Naive thymus-derived CD4-positive, alpha-beta T cell (primary cell): ENCODE measurements around the gene ITK. TPM values are rescaled to one million over a fixed set of nuclear protein-coding genes. Genes with fewer than 3 reads are reported as not detected.

Experiments
- ATAC-seq: fragments of 150-1000 bp; cut with Tn5 transposase; 2 replicates; pipeline ENCODE4 v1.10.0; 2021; ENCODE audit warnings: mild to moderate bottlenecking, moderate library complexity
- CTCF ChIA-PET: fragments of 350-600 bp; sonication (Branson Sonifier 250); formaldehyde crosslinking; loops from one replicate; lab custom pipeline; 2021; ENCODE audit warnings: antibody characterized with exemption; lab: Charles Lee
- POLR2A ChIA-PET: fragments of 350-600 bp; sonication (Branson Sonifier 250); formaldehyde crosslinking; loops from one replicate; lab custom pipeline; 2021; ENCODE audit warnings: antibody characterized with exemption, inconsistent platforms; lab: Charles Lee
- DNase-seq, 9 donors: peaks; one replicate each; pipeline versions ENCODE4 v3.0.0 to v3.0.0-alpha.2; 2020 to 2022; ENCODE audit warnings: mixed read lengths in 1 of 9
- H3K27ac ChIP-seq: one replicate; pipeline ENCODE4 v1.7.0; 2013; ENCODE audit warnings: mild to moderate bottlenecking, low read depth, low read length, moderate library complexity
- H3K27me3 ChIP-seq, 2 donors: one replicate each; pipeline ENCODE4 v1.7.0; 2013; ENCODE audit warnings: low read length in 2 of 2, mild to moderate bottlenecking in 2 of 2, moderate library complexity in 2 of 2; ENCODE audit not compliant: control insufficient read depth in 2 of 2, insufficient read depth in 2 of 2
- H3K36me3 ChIP-seq, 3 experiments: 1 replicate in 2 of 3; 2 replicates in 1 of 3; pipeline ENCODE4 v1.7.0; 2013; ENCODE audit warnings: low read length in 3 of 3, mild to moderate bottlenecking in 3 of 3, moderate library complexity in 1 of 3; ENCODE audit not compliant: insufficient read depth in 3 of 3, control insufficient read depth in 2 of 3
- H3K4me1 ChIP-seq, 2 donors: one replicate each; pipeline ENCODE4 v1.7.0; 2013; ENCODE audit warnings: low read length in 2 of 2, mild to moderate bottlenecking in 2 of 2, moderate library complexity in 1 of 2; ENCODE audit not compliant: control insufficient read depth in 2 of 2, insufficient read depth in 2 of 2
- H3K4me3 ChIP-seq: 2 replicates; pipeline ENCODE4 v1.7.0; 2013; ENCODE audit warnings: mild to moderate bottlenecking, low read length
- H3K9me3 ChIP-seq, 3 experiments: 1 replicate in 2 of 3; 2 replicates in 1 of 3; pipeline ENCODE4 v1.7.0; 2013; ENCODE audit warnings: low read length in 3 of 3; ENCODE audit not compliant: control insufficient read depth in 2 of 3
- H3K27ac Mint-ChIP-seq, 9 donors: one replicate each; pipeline ENCODE4 v1.8.0; 2020 to 2022; ENCODE audit warnings: mixed read lengths in 9 of 9, mild to moderate bottlenecking in 8 of 9, moderate library complexity in 5 of 9, inconsistent platforms in 2 of 9
- H3K27me3 Mint-ChIP-seq, 5 donors: one replicate each; pipeline ENCODE4 v1.8.0; 2021 to 2022; ENCODE audit warnings: mixed read lengths in 5 of 5, mild to moderate bottlenecking in 1 of 5
- H3K36me3 Mint-ChIP-seq, 5 donors: one replicate each; pipeline ENCODE4 v1.8.0; 2020 to 2022; ENCODE audit warnings: mixed read lengths in 5 of 5, mild to moderate bottlenecking in 3 of 5, inconsistent platforms in 1 of 5
- H3K4me1 Mint-ChIP-seq, 7 donors: one replicate each; pipeline ENCODE4 v1.8.0; 2020 to 2022; ENCODE audit warnings: mixed read lengths in 7 of 7, mild to moderate bottlenecking in 3 of 7, inconsistent platforms in 1 of 7
- H3K4me3 Mint-ChIP-seq, 10 donors: one replicate each; pipeline ENCODE4 v1.8.0; 2020 to 2022; ENCODE audit warnings: mild to moderate bottlenecking in 10 of 10, mixed read lengths in 10 of 10, moderate library complexity in 6 of 10, inconsistent platforms in 2 of 10
- H3K9me3 Mint-ChIP-seq, 11 donors: one replicate each; pipeline ENCODE4 v1.8.0; 2020 to 2022; ENCODE audit warnings: mixed read lengths in 11 of 11, mild to moderate bottlenecking in 4 of 11, inconsistent platforms in 1 of 11, moderate library complexity in 1 of 11
- intact Hi-C, 2 donors: fragments of 100-400 bp; cut with micrococcal nuclease; formaldehyde crosslinking; loops; one replicate each; pipeline ENCODE4 v1.15.1; 2023
- polyA plus RNA-seq, 2 donors: library from polyadenylated mRNA; unstranded; fragments of 300-500 nt; fragmentation: Illumina TruSeq; gene quantifications; one replicate each; pipeline ENCODE4 v1.2.3, GENCODE V29; 2021
- total RNA-seq, 6 experiments: library from RNA in 5 of 6; stranded (reverse) in 5 of 6; gene quantifications; 1 replicate in 5 of 6; 2 replicates in 1 of 6; pipeline ENCODE4 v1.2.3 and lab custom pipeline; 2021 to 2026

The ITK gene
- total and polyA plus RNA-seq, 7 experiments from 2014 or later = 183 to 481 (median 294) TPM

DNA sequence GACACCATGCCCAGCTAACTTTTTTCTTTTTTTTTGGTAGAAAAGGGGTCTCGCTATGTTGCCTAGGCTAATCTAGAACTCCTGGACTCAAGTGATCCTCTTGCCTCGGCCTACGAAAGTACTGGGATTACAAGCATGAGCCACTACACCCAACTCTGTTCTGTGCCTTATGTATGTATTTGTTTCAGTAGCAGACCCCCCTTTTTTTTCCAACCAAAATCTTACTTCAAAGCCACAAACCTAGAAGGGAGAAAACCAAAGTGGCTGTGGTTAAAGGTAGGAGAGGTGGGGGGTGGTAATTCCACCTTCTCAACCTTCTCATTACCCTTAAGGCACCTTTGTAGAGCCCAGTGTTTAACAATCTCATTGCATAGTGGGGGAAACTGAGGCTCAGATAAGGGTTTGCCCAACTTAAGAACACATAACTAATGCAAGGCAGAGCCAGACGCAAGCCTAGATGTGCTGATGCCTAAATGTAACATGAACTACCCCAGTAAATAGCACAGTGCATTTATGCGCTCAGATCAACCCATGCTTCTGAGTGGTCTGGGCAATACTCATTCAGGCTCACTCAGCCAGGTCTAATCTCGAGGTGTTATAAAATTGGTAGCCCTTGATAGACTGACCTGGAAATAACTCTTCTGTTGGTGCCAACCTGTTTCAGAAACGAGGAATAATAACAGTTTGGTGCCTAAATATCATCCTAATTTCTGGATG lies 33.0 kb downstream of the ITK start:
- Mint-ChIP-seq H3K27ac (peak overlapping the region; percentile 80 to 98 (median 92)), H3K4me3 (peak overlapping the region in 9 of 10 donors; percentile 12 to 89 (median 66)), H3K4me1 (peaks cover 43 to 100% (median 96%) of the 10 kb centered on the region in 7 donors), H3K9me3 (peaks cover 0 to 5% (median 0%) of the 10 kb centered on the region in 11 donors), H3K27me3 (no peaks in the 10 kb centered on the region), H3K36me3 (peaks cover 32 to 80% (median 79%) of the 10 kb centered on the region in 5 donors)
- peaks cover 36 to 93% (median 37%) of the 10 kb centered on the region in 3 experiments for H3K36me3 ChIP-seq
- no peaks in the 10 kb centered on the region for H3K27me3 ChIP-seq
- peaks cover 87 to 94% of the 10 kb centered on the region in 2 donors for H3K4me1 ChIP-seq
- ChIA-PET POLR2A (interaction anchor here (0.6 to 14.9 kb wide), 10 partner anchors 8 to 65 kb away, joined by 3 to 253 read pairs (median 4); partner anchors contain the start of gene ITK), CTCF (interaction anchor here (1.5 to 1.6 kb wide), 2 partner anchors 11 to 14 kb away, joined by 3 to 4 read pairs; no protein-coding TSS in a partner anchor)
- intact Hi-C loops = loop anchor here (1.0 to 2.0 kb wide), 3 partner anchors 9 to 17 kb away; no protein-coding TSS in a partner anchor
- peak overlapping the region; percentile 86 for H3K27ac ChIP-seq
- ATAC-seq (no peak), DNase-seq (peak in 1 of 9 donors; percentile 51)
- no peaks in the 10 kb centered on the region for H3K9me3 ChIP-seq
- H3K4me3 ChIP-seq = peak overlapping the region; percentile 8

GRCh38 chr5:157214415-157214814 lies 33.8 kb downstream of the ITK start:
- Mint-ChIP-seq H3K9me3 (peaks cover 0 to 5% (median 0%) of the 10 kb centered on the region in 11 donors), H3K4me3 (peak overlapping the region in 7 of 10 donors; percentile 34 to 89 (median 74)), H3K27me3 (no peaks in the 10 kb centered on the region), H3K36me3 (peaks cover 35 to 83% (median 80%) of the 10 kb centered on the region in 5 donors), H3K4me1 (peaks cover 49 to 100% (median 96%) of the 10 kb centered on the region in 7 donors), H3K27ac (peak overlapping the region; percentile 23 to 98 (median 92))
- Histone ChIP-seq H3K36me3 (peaks cover 33 to 93% (median 37%) of the 10 kb centered on the region in 3 experiments), H3K9me3 (no peaks in the 10 kb centered on the region), H3K27ac (peak overlapping the region; percentile 86), H3K4me1 (peaks cover 85 to 96% of the 10 kb centered on the region in 2 donors), H3K27me3 (no peaks in the 10 kb centered on the region), H3K4me3 (no peak overlapping the region)
- ChIA-PET POLR2A (interaction anchor here (0.8 to 14.9 kb wide), 10 partner anchors 8 to 61 kb away, joined by 3 to 253 read pairs (median 4); partner anchors contain the start of genes CYFIP2 and ITK), CTCF (interaction anchor here (1.5 to 1.6 kb wide), 2 partner anchors 11 to 14 kb away, joined by 3 to 4 read pairs; no protein-coding TSS in a partner anchor)
- ATAC-seq (no peak), DNase-seq (no peak)
- intact Hi-C loops = loop anchor here in 1 of 2 donors (2.0 kb wide), 1 partner anchor 16 kb away; no protein-coding TSS in a partner anchor

DNA sequence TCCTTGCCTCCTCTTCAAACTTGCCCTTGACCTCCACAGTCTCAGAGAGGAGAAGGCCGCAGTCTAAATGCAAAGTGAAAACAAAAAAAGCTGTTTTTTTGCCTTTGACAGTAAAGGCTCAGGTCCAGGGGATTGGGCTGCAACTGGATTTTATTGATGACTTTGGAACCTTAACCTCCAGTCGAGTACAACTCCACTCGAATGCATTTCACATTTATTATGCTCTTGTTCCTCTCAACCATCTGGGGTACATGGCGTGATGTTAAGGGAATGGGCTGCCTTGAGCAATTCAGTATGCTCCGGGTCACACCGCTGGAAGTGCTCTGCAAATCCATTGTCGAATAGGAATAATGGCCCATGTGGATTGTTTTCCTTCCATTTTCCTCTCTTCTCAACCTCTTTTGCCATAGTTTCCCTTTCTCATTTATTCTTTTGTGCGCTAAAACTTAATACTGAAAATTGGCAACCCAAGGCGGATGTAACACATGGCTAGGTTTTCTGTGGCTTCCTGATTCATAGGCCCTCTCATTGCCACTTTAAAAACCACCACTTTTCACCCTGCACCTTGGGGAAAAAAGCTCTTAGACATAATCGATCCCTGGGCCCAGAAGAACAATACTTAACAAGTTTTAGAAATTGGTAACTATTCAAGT lies 34.3 kb downstream of the ITK start:
- H3K4me3 Mint-ChIP-seq = peak overlapping the region; percentile 12 to 89 (median 73)
- H3K9me3 ChIP-seq = no peaks in the 10 kb centered on the region
- ATAC-seq (peak; percentile 70), DNase-seq (peak in 5 of 9 donors; percentile 33 to 55 (median 44))
- no peaks in the 10 kb centered on the region for H3K27me3 ChIP-seq
- CTCF ChIA-PET = interaction anchor here (1.5 kb wide), 1 partner anchor 12 kb away, joined by 4 read pairs; no protein-coding TSS in a partner anchor
- peak overlapping the region; percentile 86 for H3K27ac ChIP-seq
- peaks cover 55 to 100% (median 98%) of the 10 kb centered on the region in 7 donors for H3K4me1 Mint-ChIP-seq
- peak overlapping the region; percentile 88 to 98 (median 94) for H3K27ac Mint-ChIP-seq
- peaks cover 0 to 5% (median 0%) of the 10 kb centered on the region in 11 donors for H3K9me3 Mint-ChIP-seq
- H3K36me3 Mint-ChIP-seq = peaks cover 39 to 88% (median 84%) of the 10 kb centered on the region in 5 donors
- peaks cover 33 to 94% (median 37%) of the 10 kb centered on the region in 3 experiments for H3K36me3 ChIP-seq
- POLR2A ChIA-PET = interaction anchor here (0.6 to 14.9 kb wide), 13 partner anchors 9 to 114 kb away, joined by 3 to 253 read pairs (median 4); partner anchors contain the start of genes CYFIP2 and ITK
- intact Hi-C loops = loop anchor here in 1 of 2 donors (1.0 to 2.0 kb wide), 4 partner anchors 11 to 38 kb away; partner anchors contain the start of gene ITK
- peak overlapping the region; percentile 15 for H3K4me3 ChIP-seq
- no peaks in the 10 kb centered on the region for H3K27me3 Mint-ChIP-seq
- H3K4me1 ChIP-seq = peaks cover 85 to 96% of the 10 kb centered on the region in 2 donors

DNA sequence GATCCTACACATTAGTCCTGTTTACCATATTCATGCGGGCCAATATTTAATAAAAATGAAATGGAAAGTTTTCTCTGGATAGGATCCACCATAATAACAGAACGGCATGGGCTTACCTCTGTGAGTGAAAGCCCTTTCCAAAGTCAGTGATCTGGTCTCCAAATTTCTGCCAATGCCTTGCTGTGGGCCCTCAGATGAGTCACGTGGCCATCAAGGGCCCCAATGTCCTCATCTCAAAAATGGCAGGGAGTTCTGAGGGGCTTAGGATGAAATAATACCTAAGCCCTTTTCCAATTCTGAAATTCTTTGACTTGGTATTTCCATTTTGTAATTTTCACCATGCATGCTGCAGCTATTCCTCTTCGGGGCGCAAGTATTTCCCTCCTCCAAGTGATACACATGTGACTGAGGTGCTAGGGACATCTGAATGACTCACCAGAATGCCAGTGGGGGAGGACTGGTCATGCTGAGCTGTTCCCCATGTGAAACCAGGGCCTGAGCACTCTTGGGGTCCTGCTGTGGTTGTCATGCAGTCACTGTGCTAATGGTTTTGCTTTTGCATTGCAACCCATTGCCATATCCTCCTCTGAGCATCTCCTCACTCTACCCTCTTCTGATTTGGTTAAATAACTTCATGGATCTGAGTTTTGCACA lies 35.0 kb downstream of the ITK start:
- H3K9me3 ChIP-seq = no peaks in the 10 kb centered on the region
- ATAC-seq (no peak), DNase-seq (no peak)
- H3K4me3 ChIP-seq = peak overlapping the region; percentile 5
- CTCF ChIA-PET = interaction anchor here (1.2 to 2.5 kb wide), 2 partner anchors 52 to 67 kb away, joined by 3 to 20 read pairs; no protein-coding TSS in a partner anchor
- Mint-ChIP-seq H3K9me3 (peaks cover 0 to 5% (median 0%) of the 10 kb centered on the region in 11 donors), H3K27me3 (no peaks in the 10 kb centered on the region), H3K27ac (peak overlapping the region; percentile 88 to 98 (median 94)), H3K36me3 (peaks cover 41 to 90% (median 88%) of the 10 kb centered on the region in 5 donors), H3K4me3 (peak overlapping the region; percentile 66 to 89 (median 77)), H3K4me1 (peaks cover 56 to 100% (median 97%) of the 10 kb centered on the region in 7 donors)
- intact Hi-C loops = loop anchor here in 1 of 2 donors (1.0 to 2.0 kb wide), 4 partner anchors 11 to 38 kb away; partner anchors contain the start of gene ITK
- peaks cover 87 to 98% of the 10 kb centered on the region in 2 donors for H3K4me1 ChIP-seq
- no peaks in the 10 kb centered on the region for H3K27me3 ChIP-seq
- POLR2A ChIA-PET = interaction anchor here (0.7 to 14.9 kb wide), 12 partner anchors 10 to 113 kb away, joined by 3 to 253 read pairs (median 7); partner anchors contain the start of genes CYFIP2, GARIN3 and ITK
- peak overlapping the region; percentile 86 for H3K27ac ChIP-seq
- peaks cover 37 to 96% (median 37%) of the 10 kb centered on the region in 3 experiments for H3K36me3 ChIP-seq

DNA sequence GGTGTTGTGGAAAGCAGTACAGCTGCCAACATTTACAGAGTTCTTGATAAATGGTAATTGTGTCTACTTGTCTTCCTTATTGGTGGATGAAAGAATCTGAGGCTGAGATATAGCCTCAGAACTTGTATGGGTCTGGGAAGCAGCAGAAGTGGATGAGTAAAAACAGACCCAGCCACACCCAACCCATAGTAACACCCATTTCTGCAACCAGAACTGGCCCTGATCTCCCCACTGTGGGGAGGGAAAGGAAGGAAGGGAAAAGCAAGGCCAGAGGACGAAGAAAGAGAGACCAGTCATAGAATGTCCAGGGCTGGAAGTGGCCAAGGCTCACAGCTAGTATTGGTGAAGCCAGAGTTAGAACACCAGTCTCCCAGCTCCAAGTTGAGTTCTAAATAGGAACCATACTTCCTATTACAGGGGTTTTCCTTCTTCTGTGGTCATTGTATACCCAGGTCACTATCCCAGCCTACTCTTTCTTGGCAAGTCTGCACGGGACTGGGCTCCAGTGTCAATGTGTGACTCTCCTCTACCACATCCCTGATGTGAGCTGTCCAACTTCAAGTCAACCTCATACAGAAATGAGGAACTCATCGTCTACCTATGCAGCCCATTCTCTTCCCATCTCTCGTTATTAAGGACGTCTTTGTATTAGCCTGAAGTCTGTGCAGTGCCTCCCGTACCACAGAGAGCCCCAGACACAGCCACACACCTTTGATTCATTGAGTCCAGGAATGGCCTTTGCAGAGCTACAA lies 35.9 kb downstream of the ITK start:
- H3K36me3 ChIP-seq = peaks cover 28 to 94% (median 29%) of the 10 kb centered on the region in 3 experiments

More for the DNA sequence above, 35.9 kb downstream of the ITK start:
- peaks cover 41 to 90% (median 83%) of the 10 kb centered on the region in 5 donors for H3K36me3 Mint-ChIP-seq
- no peaks in the 10 kb centered on the region for H3K27me3 ChIP-seq
- peaks cover 58 to 99% (median 95%) of the 10 kb centered on the region in 7 donors for H3K4me1 Mint-ChIP-seq
- peak overlapping the region; percentile 5 for H3K4me3 ChIP-seq
- no peak for DNase-seq
- intact Hi-C loops = no loop called here
- peaks cover 84 to 95% of the 10 kb centered on the region in 2 donors for H3K4me1 ChIP-seq
- CTCF ChIA-PET = interaction anchor here (0.6 to 2.5 kb wide), 12 partner anchors 12 to 96 kb away, joined by 3 to 20 read pairs (median 4); partner anchors contain the start of gene ITK
- H3K9me3 Mint-ChIP-seq = peaks cover 0 to 5% (median 0%) of the 10 kb centered on the region in 11 donors
- no peaks in the 10 kb centered on the region for H3K27me3 Mint-ChIP-seq
- no peak for ATAC-seq
- H3K27ac ChIP-seq = peak overlapping the region; percentile 86
- no peaks in the 10 kb centered on the region for H3K9me3 ChIP-seq
- H3K27ac Mint-ChIP-seq = peak overlapping the region; percentile 88 to 98 (median 94)
- H3K4me3 Mint-ChIP-seq = peak overlapping the region; percentile 66 to 89 (median 80)
- POLR2A ChIA-PET = interaction anchor here (0.6 to 14.9 kb wide), 24 partner anchors 10 to 73 kb away, joined by 3 to 253 read pairs (median 5); partner anchors contain the start of genes GARIN3, ITK and MED7
